ENCODE data around the gene FBP2. TPM values are rescaled to one million over a fixed set of nuclear protein-coding genes. Genes with fewer than 3 reads are reported as not detected.

FBP2 gene
- polyA plus RNA-seq, 1 experiment: not detected

- CTCF ChIA-PET: no interaction called here
- no peak for DNase-seq (ENCODE audit: low read depth, low spot score)
- POLR2A ChIA-PET: no interaction called here
- no peak overlapping the region for H3K4me3 ChIP-seq (ENCODE audit: low read depth, low read length)
- H3K9me3 ChIP-seq (ENCODE audit: control insufficient read depth, insufficient read depth, low read length): no peaks in the 10 kb centered on the region
- TF ChIP-seq CTCF (IDR thresholded peaks at IDR 0.05; ENCODE audit: low read depth, low read length): no peak
- no peak overlapping the region for H3K27ac ChIP-seq (ENCODE audit: low read depth, low read length)
- H3K27me3 ChIP-seq (ENCODE audit: control insufficient read depth, insufficient read depth, low read length): no peaks in the 10 kb centered on the region
Measured at GRCh38 chr9:94538908-94539307, 54.7 kb downstream of the FBP2 start.

GRCh38 chr9:94534901-94535300 lies 58.7 kb downstream of the FBP2 start:
- POLR2A ChIA-PET: no interaction called here
- H3K27ac ChIP-seq (ENCODE audit: low read depth, low read length): no peak overlapping the region
- no peak for DNase-seq (ENCODE audit: low read depth, low spot score)
- no peak overlapping the region for H3K4me3 ChIP-seq (ENCODE audit: low read depth, low read length)
- H3K9me3 ChIP-seq (ENCODE audit: control insufficient read depth, insufficient read depth, low read length): no peaks in the 10 kb centered on the region
- CTCF ChIA-PET: no interaction called here
- H3K27me3 ChIP-seq (ENCODE audit: control insufficient read depth, insufficient read depth, low read length): no peaks in the 10 kb centered on the region
- no peak for TF ChIP-seq CTCF (IDR thresholded peaks at IDR 0.05; ENCODE audit: low read depth, low read length)

- CTCF ChIA-PET: no interaction called here
- no peak for TF ChIP-seq CTCF (IDR thresholded peaks at IDR 0.05; ENCODE audit: low read depth, low read length)
- DNase-seq (ENCODE audit: low read depth, low spot score): no peak
- no peaks in the 10 kb centered on the region for H3K9me3 ChIP-seq (ENCODE audit: control insufficient read depth, insufficient read depth, low read length)
- no peak overlapping the region for H3K27ac ChIP-seq (ENCODE audit: low read depth, low read length)
- POLR2A ChIA-PET: no interaction called here
- no peak overlapping the region for H3K4me3 ChIP-seq (ENCODE audit: low read depth, low read length)
- no peaks in the 10 kb centered on the region for H3K27me3 ChIP-seq (ENCODE audit: control insufficient read depth, insufficient read depth, low read length)
Measured at GRCh38 chr9:94533601-94534000, 60.0 kb downstream of the FBP2 start.

- Histone ChIP-seq H3K27ac (ENCODE audit: low read depth, low read length) (no peak overlapping the region), H3K9me3 (ENCODE audit: control insufficient read depth, insufficient read depth, low read length) (no peaks in the 10 kb centered on the region), H3K27me3 (ENCODE audit: control insufficient read depth, insufficient read depth, low read length) (no peaks in the 10 kb centered on the region), H3K4me3 (ENCODE audit: low read depth, low read length) (no peak overlapping the region)
- TF ChIP-seq CTCF (IDR thresholded peaks at IDR 0.05; ENCODE audit: low read depth, low read length): no peak
- ChIA-PET POLR2A (no interaction called here), CTCF (no interaction called here)
- DNase-seq (ENCODE audit: low read depth, low spot score): no peak
Measured at GRCh38 chr9:94533155-94533554, 60.5 kb downstream of the FBP2 start.

- DNase-seq (ENCODE audit: low read depth, low spot score): no peak
- ChIA-PET POLR2A (no interaction called here), CTCF (no interaction called here)
- H3K27me3 ChIP-seq (ENCODE audit: control insufficient read depth, insufficient read depth, low read length): peaks cover 2% of the 10 kb centered on the region
- H3K4me3 ChIP-seq (ENCODE audit: low read depth, low read length): no peak overlapping the region
- no peaks in the 10 kb centered on the region for H3K9me3 ChIP-seq (ENCODE audit: control insufficient read depth, insufficient read depth, low read length)
- no peak overlapping the region for H3K27ac ChIP-seq (ENCODE audit: low read depth, low read length)
- TF ChIP-seq CTCF (IDR thresholded peaks at IDR 0.05; ENCODE audit: low read depth, low read length): no peak
Measured at GRCh38 chr9:94528886-94529285, 64.7 kb downstream of the FBP2 start.

Data from AG04450 (cell line).